Measurements from ENCODE around the gene ATP2C2. TPM values are rescaled to one million over a fixed set of nuclear protein-coding genes. Genes with fewer than 3 reads are reported as not detected.

The ATP2C2 gene
- total and polyA plus RNA-seq, 9 of the 15 experiments (the other 6 are each of a cell fraction or from before 2014, with no cell fraction given) = 0.75 TPM; not detected in 8

DNA sequence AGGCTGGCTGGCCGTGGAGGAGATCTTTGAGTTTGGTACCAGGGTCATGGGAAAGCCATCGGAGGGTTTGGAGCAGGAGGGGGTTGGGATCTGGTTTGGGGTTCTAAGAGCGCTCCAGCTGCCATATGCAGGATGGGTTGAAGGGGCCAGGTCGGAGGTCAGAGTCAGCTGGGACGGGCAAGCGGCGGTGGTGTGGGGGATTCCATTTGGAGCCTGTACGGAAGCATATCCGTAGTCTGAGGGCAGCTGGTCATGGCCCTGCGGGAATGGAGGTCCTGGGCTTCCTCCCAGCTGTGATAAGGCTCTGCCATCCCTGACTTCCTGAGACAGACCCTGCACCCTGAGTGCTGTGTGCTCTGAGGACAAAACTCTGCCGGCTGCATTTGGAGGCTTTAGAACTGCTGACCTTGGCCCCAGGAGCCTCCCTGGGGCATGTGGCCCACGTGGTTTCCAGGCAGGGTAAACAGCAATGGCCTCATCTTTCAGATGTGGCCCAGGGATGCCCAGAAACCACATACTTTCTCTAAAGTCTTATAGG is 46.5 kb downstream of the ATP2C2 start:
- 0 out of 5 replicates have a peak, but pooled peaks cover 0 to 3% of the 10 kb centered on the region in 2 experiments for H3K4me1 ChIP-seq (replicated peaks in 1 of 2; ENCODE audit: control insufficient read depth in 2 of 2, insufficient read depth in 2 of 2, low read length in 2 of 2)
- ATAC-seq (no peak), DNase-seq (ENCODE audit: extremely low read depth in 1 of 4, low spot score in 3 of 4) (no peak), FAIRE-seq (no peak)
- CTCF ChIA-PET (ENCODE audit: low intra/inter-chr PET ratio) = no interaction called here
- peaks cover 75 to 92% of the 10 kb centered on the region in 2 experiments for H3K27me3 ChIP-seq (ENCODE audit: control insufficient read depth in 2 of 2, insufficient read depth in 2 of 2, low read length in 2 of 2)
- TF ChIP-seq, protein P1, sequence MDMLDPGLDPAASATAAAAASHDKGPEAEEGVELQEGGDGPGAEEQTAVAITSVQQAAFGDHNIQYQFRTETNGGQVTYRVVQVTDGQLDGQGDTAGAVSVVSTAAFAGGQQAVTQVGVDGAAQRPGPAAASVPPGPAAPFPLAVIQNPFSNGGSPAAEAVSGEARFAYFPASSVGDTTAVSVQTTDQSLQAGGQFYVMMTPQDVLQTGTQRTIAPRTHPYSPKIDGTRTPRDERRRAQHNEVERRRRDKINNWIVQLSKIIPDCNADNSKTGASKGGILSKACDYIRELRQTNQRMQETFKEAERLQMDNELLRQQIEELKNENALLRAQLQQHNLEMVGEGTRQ (CRISPR knock-in tag; IDR thresholded peaks at IDR 0.05) = peak; percentile 24; the same call in 1 of the 2 replicates
- no peak for TF ChIP-seq ILF3 (IDR thresholded peaks at IDR 0.05; ENCODE audit: borderline replicate concordance)
- no peaks in the 10 kb centered on the region for H3K36me3 ChIP-seq (ENCODE audit: control insufficient read depth, insufficient read depth, low read length)
- no peaks in the 10 kb centered on the region for H3K79me2 ChIP-seq (ENCODE audit: control insufficient read depth, insufficient read depth, low read length)
- no peaks in the 10 kb centered on the region; the same call in 1 of the 2 replicates for H4K20me1 ChIP-seq (replicated peaks; ENCODE audit: control insufficient read depth, insufficient read depth, low read length)
- H3K9me1 ChIP-seq (ENCODE audit: control insufficient read depth, insufficient read depth, low read length) = no peaks in the 10 kb centered on the region
- WGBS (ENCODE audit: insufficient coverage, low coverage, missing lambda C conversion rate) = under 1% methylated on average over 12 of the region's 12 CpGs
- BruUV-seq (replicated peaks) = no TSS peak
- H3K4me2 ChIP-seq (ENCODE audit: insufficient read depth, low read length) = no peak overlapping the region
- no peaks in the 10 kb centered on the region for H3K9me3 ChIP-seq (replicated peaks; ENCODE audit: control insufficient read depth, insufficient read depth, low read depth, low read length)
- H3K4me3 ChIP-seq = no peak overlapping the region
- POLR2A ChIA-PET = interaction anchor here (1.7 kb wide), 1 partner anchor 9 kb away, joined by 5 read pairs; no protein-coding TSS in a partner anchor
- in situ Hi-C loops (cut with MboI) (no loop called here), intact Hi-C loops (cut with micrococcal nuclease) (no loop called here)
- no peak overlapping the region for H2AFZ ChIP-seq (ENCODE audit: low read depth, low read length)
- H3K27ac ChIP-seq (ENCODE audit: extremely low read depth, low read depth, low read length) = no peak overlapping the region
- no peak overlapping the region for H3K9ac ChIP-seq (ENCODE audit: insufficient read depth in 1 of 2, low read depth in 2 of 2, low read length in 2 of 2)

Data from K562 (cell line).